Sigmoid colon (tissue), 7 donors: Measurements from ENCODE around the gene KL. TPM values are rescaled to one million over a fixed set of nuclear protein-coding genes. Genes with fewer than 3 reads are reported as not detected.
A peak's percentile ranks its signal among the peaks of the same experiment; 100 is the strongest.

Experiments used
- DNase-seq: peaks from one replicate; pipeline ENCODE4 v3.0.0-alpha.2; 2019
- H3K27ac ChIP-seq, 4 donors: fragments of 200-600 bp; sonication (generic); one replicate each; pipeline ENCODE4 v1.5.1; 2016 to 2019; ENCODE audit warnings: mild to moderate bottlenecking in 1 of 4
- H3K27me3 ChIP-seq, 3 donors: fragments of 200-600 bp; sonication (generic); one replicate each; pipeline ENCODE4 v1.5.1; 2019; ENCODE audit warnings: mild to moderate bottlenecking in 1 of 3
- H3K36me3 ChIP-seq, 4 donors: fragments of 200-600 bp; sonication (generic); one replicate each; pipeline ENCODE4 v1.5.1; 2016 to 2019
- H3K4me1 ChIP-seq, 4 donors: fragments of 200-600 bp; sonication (generic); one replicate each; pipeline ENCODE4 v1.5.1; 2017 to 2019
- H3K4me3 ChIP-seq, 4 donors: fragments of 200-600 bp; sonication (generic); one replicate each; pipeline ENCODE4 v1.5.1; 2017 to 2019; ENCODE audit warnings: mild to moderate bottlenecking in 2 of 4, moderate library complexity in 1 of 4
- H3K9me3 ChIP-seq, 4 donors: fragments of 200-600 bp in 3 of 4; sonication (generic) in 3 of 4; one replicate each; pipeline versions ENCODE4 v1.5.1 to v1.6.1; 2013 to 2019
- CTCF ChIP-seq, 4 experiments: fragments of 450-650 bp in 3 of 4; fragments of 200-600 bp in 1 of 4; IDR thresholded peaks; one replicate each; pipeline ENCODE4 v1.5.1; 2016 to 2019; ENCODE audit warnings: antibody characterized with exemption in 4 of 4, mild to moderate bottlenecking in 3 of 4, moderate library complexity in 2 of 4
- EP300 ChIP-seq, 4 donors: sonication (generic); formaldehyde crosslinking; IDR thresholded peaks; one replicate each; pipeline ENCODE4 v1.6.1; 2017; ENCODE audit warnings: antibody characterized with exemption in 4 of 4
- POLR2A ChIP-seq, 2 donors: fragments of 450-650 bp; IDR thresholded peaks; one replicate each; pipeline ENCODE4 v1.6.1; 2016; ENCODE audit warnings: antibody characterized with exemption in 2 of 2, mild to moderate bottlenecking in 2 of 2, moderate library complexity in 2 of 2
- POLR2AphosphoS5 ChIP-seq, 4 donors: sonication (generic); formaldehyde crosslinking; IDR thresholded peaks; one replicate each; pipeline ENCODE4 v1.6.1; 2017; ENCODE audit warnings: antibody characterized with exemption in 4 of 4
- WGBS, 2 donors: extraction: QIAGEN DNeasy Blood & Tissue Kit; methylation state at CpG; one replicate each; pipeline ENCODE4 v1.1.7; 2013; 5-methylcytosine and 5-hydroxymethylcytosine counted together
- intact Hi-C: fragments of 100-400 bp; cut with DNase I; formaldehyde crosslinking; loops from one replicate; pipeline ENCODE4 v1.15.1; 2023
- polyA plus RNA-seq, 3 donors: library from polyadenylated mRNA; stranded (reverse); fragments of 200-250 nt; gene quantifications; one replicate each; pipeline ENCODE4 v1.2.3, GENCODE V29; 2013
- total RNA-seq, 4 donors: library from RNA; depleted of rRNA; stranded (reverse); fragments of >200 nt; gene quantifications; one replicate each; pipeline ENCODE4 v1.1.0, GENCODE V29; 2016
- donor health status: healthy with polysubstance abuse.
- donor health status: Bipolar disorder and iron deficiency.
- donor health status: healthy.

The KL gene
- total and polyA plus RNA-seq, 7 donors = 0.23 to 6.4 (median 3.8) TPM

DNA sequence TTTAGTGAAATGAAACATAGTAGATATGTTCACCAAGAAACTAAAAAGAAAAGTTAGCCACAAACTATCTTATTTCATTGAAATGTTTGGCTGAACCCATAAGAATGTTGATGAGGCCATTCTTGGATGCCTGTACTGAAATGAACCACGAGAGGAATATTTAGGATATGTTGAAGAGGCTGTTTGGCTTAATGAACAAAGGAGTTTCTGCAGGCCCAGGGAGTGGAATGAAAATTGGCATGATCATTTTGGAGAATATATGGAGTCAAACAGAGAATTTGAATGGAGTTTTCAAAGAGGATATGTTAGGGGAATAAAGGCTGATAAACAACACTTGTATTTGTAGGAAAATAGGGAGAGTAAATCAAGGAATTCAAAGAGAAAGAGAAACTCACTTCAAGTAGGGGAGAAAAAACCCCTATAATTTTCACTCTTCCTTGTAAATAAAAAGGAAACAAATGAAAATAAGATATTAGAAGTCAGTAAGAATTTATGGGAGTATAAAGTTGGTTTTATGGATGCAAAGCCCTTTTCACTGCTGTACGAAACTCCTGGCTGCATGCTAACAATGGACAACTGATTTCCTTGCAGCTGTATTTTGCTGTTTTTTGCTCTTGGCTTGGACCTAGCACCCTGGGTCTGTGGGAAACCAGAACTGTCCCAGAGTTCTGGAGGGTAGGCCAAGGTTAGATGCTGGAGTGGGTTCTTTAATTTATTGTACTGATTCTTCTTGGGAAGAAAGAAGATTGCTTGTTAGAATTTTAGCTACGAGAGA lies 36.5 kb downstream of the KL start:
- WGBS, 2 donors = 58 to 61% methylated on average over 3 of the region's 3 CpGs
- no peak for DNase-seq
- Histone ChIP-seq H3K4me3 (peak overlapping the region in 3 of 4 donors; percentile 3 to 13 (median 7)), H3K36me3 (no peaks in the 10 kb centered on the region), H3K27me3 (no peaks in the 10 kb centered on the region), H3K4me1 (peaks cover 0 to 45% (median 22%) of the 10 kb centered on the region in 4 donors), H3K9me3 (no peaks in the 10 kb centered on the region), H3K27ac (peak overlapping the region; percentile 41 to 78 (median 70))
- TF ChIP-seq POLR2A (IDR thresholded peaks at IDR 0.05) (no peak), EP300 (IDR thresholded peaks at IDR 0.05) (no peak), POLR2AphosphoS5 (IDR thresholded peaks at IDR 0.05) (no peak), CTCF (IDR thresholded peaks at IDR 0.05) (no peak)
- intact Hi-C loops = no loop called here

DNA sequence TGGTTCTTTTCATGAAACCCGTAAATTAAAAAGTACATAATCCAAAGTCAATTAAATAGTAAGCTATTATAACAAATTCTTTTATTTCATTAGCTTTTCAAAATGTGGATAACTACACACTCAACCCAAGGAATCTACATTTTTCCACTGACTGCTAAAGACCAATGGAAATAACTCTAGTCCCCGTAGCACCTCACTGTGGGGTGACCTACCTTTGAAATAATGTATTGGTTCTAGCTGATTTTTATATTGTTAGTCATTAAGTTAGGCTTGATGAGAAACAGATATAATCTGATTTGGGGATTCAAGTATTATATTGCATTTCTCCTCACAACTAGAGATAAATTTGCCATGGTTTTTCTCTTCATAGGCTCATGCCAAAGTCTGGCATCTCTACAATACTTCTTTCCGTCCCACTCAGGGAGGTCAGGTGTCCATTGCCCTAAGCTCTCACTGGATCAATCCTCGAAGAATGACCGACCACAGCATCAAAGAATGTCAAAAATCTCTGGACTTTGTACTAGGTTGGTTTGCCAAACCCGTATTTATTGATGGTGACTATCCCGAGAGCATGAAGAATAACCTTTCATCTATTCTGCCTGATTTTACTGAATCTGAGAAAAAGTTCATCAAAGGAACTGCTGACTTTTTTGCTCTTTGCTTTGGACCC lies 37.3 kb downstream of the KL start:
- 60 to 76% methylated on average over 7 of the region's 7 CpGs for WGBS, 2 donors
- peak overlapping the region; percentile 41 to 78 (median 70) for H3K27ac ChIP-seq
- TF ChIP-seq POLR2AphosphoS5 (IDR thresholded peaks at IDR 0.05) = no peak
- TF ChIP-seq POLR2A (IDR thresholded peaks at IDR 0.05) = no peak

GRCh38 chr13:33057019-33057780 lies 41.0 kb downstream of the KL start:
- peak overlapping the region in 2 of 4 donors; percentile 20 to 24 for H3K27ac ChIP-seq
- no peak for DNase-seq
- H3K4me1 ChIP-seq = peaks cover 0 to 33% (median 20%) of the 10 kb centered on the region in 4 donors
- intact Hi-C loops = no loop called here
- H3K9me3 ChIP-seq = no peaks in the 10 kb centered on the region
- WGBS, 2 donors = 70 to 78% methylated on average over 9 of the region's 9 CpGs
- H3K36me3 ChIP-seq = no peaks in the 10 kb centered on the region
- H3K27me3 ChIP-seq = no peaks in the 10 kb centered on the region
- TF ChIP-seq CTCF (IDR thresholded peaks at IDR 0.05) (peak in 1 of 4 experiments; percentile 25), POLR2AphosphoS5 (IDR thresholded peaks at IDR 0.05) (no peak), EP300 (IDR thresholded peaks at IDR 0.05) (no peak), POLR2A (IDR thresholded peaks at IDR 0.05) (no peak)
- no peak overlapping the region for H3K4me3 ChIP-seq

More for the DNA sequence above, 37.3 kb downstream of the KL start:
- Histone ChIP-seq H3K9me3 (no peaks in the 10 kb centered on the region), H3K27me3 (no peaks in the 10 kb centered on the region), H3K4me3 (no peak overlapping the region), H3K4me1 (peaks cover 0 to 52% (median 26%) of the 10 kb centered on the region in 4 donors), H3K36me3 (no peaks in the 10 kb centered on the region)
- DNase-seq = no peak
- intact Hi-C loops = no loop called here

DNA sequence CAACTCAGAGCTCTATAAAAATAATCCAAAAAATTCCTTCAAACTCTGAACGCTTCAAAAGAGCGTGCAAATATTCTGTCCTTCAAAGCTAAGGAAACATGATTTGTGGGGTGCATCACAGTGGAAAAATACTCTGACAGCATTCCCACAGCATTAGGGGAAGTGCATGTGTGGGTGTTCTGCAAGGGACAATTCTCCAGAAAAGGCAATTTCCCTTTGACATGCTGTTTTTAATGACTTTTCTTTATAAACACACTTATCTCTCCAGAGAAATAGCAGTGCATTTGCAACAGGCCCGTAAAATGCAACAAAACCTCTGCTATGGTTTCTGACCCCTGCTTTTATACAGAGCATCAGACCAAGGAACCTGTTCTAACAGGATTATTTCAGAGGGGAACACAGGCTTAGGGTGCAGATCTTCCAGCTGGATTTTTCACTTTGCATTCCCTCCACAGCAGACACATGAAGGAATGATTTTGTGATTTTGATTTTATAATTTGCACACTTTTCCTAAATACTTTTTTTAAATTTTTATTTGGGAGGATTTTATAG lies 42.6 kb downstream of the KL start:
- no peak for TF ChIP-seq EP300 (IDR thresholded peaks at IDR 0.05)
- no peak for TF ChIP-seq POLR2A (IDR thresholded peaks at IDR 0.05)
- TF ChIP-seq CTCF (IDR thresholded peaks at IDR 0.05) = no peak
- no peak for TF ChIP-seq POLR2AphosphoS5 (IDR thresholded peaks at IDR 0.05)
- WGBS, 2 donors = 64 to 74% methylated on average over 3 of the region's 3 CpGs
- intact Hi-C loops = no loop called here
- DNase-seq = no peak
- Histone ChIP-seq H3K4me1 (peaks cover 0 to 17% (median 7%) of the 10 kb centered on the region in 4 donors), H3K27me3 (no peaks in the 10 kb centered on the region), H3K9me3 (no peaks in the 10 kb centered on the region), H3K27ac (no peak overlapping the region), H3K36me3 (no peaks in the 10 kb centered on the region), H3K4me3 (no peak overlapping the region)
